HCT116 (cell line): Measurements from ENCODE around the gene CECR2. TPM values are rescaled to one million over a fixed set of nuclear protein-coding genes. Genes with fewer than 3 reads are reported as not detected.

Source experiments
- ATAC-seq: fragments of 200-7000 bp; cut with Tn5 transposase; 2 replicates; pipeline ENCODE4 v1.9.1; 2020; ENCODE audit warnings: mild to moderate bottlenecking, moderate library complexity
- BruUV-seq: library from RNA; stranded (reverse); fragments of 400-500 nt; replicated peaks from 2 replicates; lab custom pipeline; 2021; lab: Mats Ljungman, UMichigan
- CTCF ChIA-PET: fragments of 300-600 bp; sonication (Branson Sonifier 250); formaldehyde crosslinking; loops from one replicate; lab custom pipeline; 2021; ENCODE audit warnings: antibody characterized with exemption; lab: Charles Lee
- POLR2A ChIA-PET: fragments of 300-600, 350-600 bp; sonication (Branson Sonifier 250); formaldehyde crosslinking; loops from one replicate; lab custom pipeline; 2021; ENCODE audit warnings: antibody characterized with exemption; lab: Charles Lee
- RAD21 ChIA-PET, 2 experiments: fragments of 300-600 bp; sonication (Branson Sonifier 250); formaldehyde crosslinking; loops; one replicate each; lab custom pipeline; 2023; ENCODE audit warnings: low total read pairs in 2 of 2; ENCODE audit not compliant: uncharacterized antibody in 2 of 2, unreplicated experiment in 2 of 2, low non-redundant PET in 1 of 2; lab: Charles Lee
- DNase-seq: peaks from one replicate; pipeline ENCODE4 v3.0.0-alpha.2; 2010; ENCODE audit warnings: low read depth, low spot score
- H2AFZ ChIP-seq: fragments of 200-600 bp; shearing (Covaris generic), sonication (generic); 2 replicates; pipeline ENCODE4 v1.6.1; 2017; ENCODE audit warnings: low read depth, mixed run types, mixed read lengths, antibody characterized with exemption, low read length; ENCODE audit not compliant: poor library complexity, severe bottlenecking
- H3K27ac ChIP-seq: 2 replicates; pipeline ENCODE4 v1.5.1; 2012; ENCODE audit warnings: low read depth, low read length
- H3K27me3 ChIP-seq: fragments of 200-600 bp; sonication (generic); 2 replicates; pipeline ENCODE4 v1.6.1; 2016; ENCODE audit warnings: mixed run types, low read length, mixed read lengths; ENCODE audit not compliant: insufficient read depth
- H3K36me3 ChIP-seq, 2 experiments: fragments of 200-500 bp in 1 of 2; fragments of 200-600 bp in 1 of 2; sonication (Bioruptor generic) in 1 of 2; sonication (generic) in 1 of 2; 2 replicates each; pipeline versions ENCODE4 v1.5.1 to v1.6.1; 2014 to 2016; ENCODE audit warnings: low read length in 2 of 2, inconsistent platforms in 1 of 2, mixed read lengths in 1 of 2, mixed run types in 1 of 2; ENCODE audit not compliant: insufficient read depth in 2 of 2, control insufficient read depth in 1 of 2
- H3K4me1 ChIP-seq, 2 experiments: fragments of 200-600 bp in 1 of 2; sonication (generic) in 1 of 2; 2 replicates each; pipeline versions ENCODE4 v1.5.1 to v1.6.1; 2012 to 2017; ENCODE audit warnings: low read length in 2 of 2, inconsistent platforms in 1 of 2, mild to moderate bottlenecking in 1 of 2, mixed read lengths in 1 of 2, mixed run types in 1 of 2, moderate library complexity in 1 of 2; ENCODE audit not compliant: insufficient read depth in 2 of 2, control insufficient read depth in 1 of 2
- H3K4me2 ChIP-seq: fragments of 200-600 bp; sonication (generic); 2 replicates; pipeline ENCODE4 v1.6.1; 2017; ENCODE audit warnings: mixed run types, low read length, mixed read lengths
- H3K4me3 ChIP-seq, 2 experiments: fragments of 200-600 bp in 1 of 2; sonication (generic) in 1 of 2; replicated peaks in 1 of 2; 2 replicates each; pipeline ENCODE4 v1.5.1; 2011 to 2016; ENCODE audit warnings: low read length in 2 of 2, control low read depth in 1 of 2, low read depth in 1 of 2, mild to moderate bottlenecking in 1 of 2, mixed read lengths in 1 of 2, mixed run types in 1 of 2
- H3K79me2 ChIP-seq: fragments of 200-600 bp; sonication (generic); 2 replicates; pipeline ENCODE4 v1.6.1; 2017; ENCODE audit warnings: mild to moderate bottlenecking, mixed run types, low read length, moderate library complexity, mixed read lengths; ENCODE audit not compliant: insufficient read depth
- H3K9ac ChIP-seq: fragments of 200-600 bp; sonication (generic); 2 replicates; pipeline ENCODE4 v1.6.1; 2016; ENCODE audit warnings: low read length, mixed read lengths
- H3K9me2 ChIP-seq: fragments of 200-600 bp; sonication (generic), shearing (Covaris generic); 2 replicates; pipeline ENCODE4 v1.6.1; 2017; ENCODE audit warnings: mixed run types, mild to moderate bottlenecking, moderate library complexity; ENCODE audit not compliant: insufficient read depth
- H3K9me3 ChIP-seq, 2 experiments: fragments of 200-500 bp in 1 of 2; fragments of 200-600 bp in 1 of 2; sonication (Bioruptor generic) in 1 of 2; sonication (generic) in 1 of 2; 2 replicates each; pipeline ENCODE4 v1.6.1; 2014 to 2017; ENCODE audit warnings: low read length in 2 of 2, mixed read lengths in 2 of 2, inconsistent platforms in 1 of 2, low read depth in 1 of 2, mild to moderate bottlenecking in 1 of 2, mixed run types in 1 of 2, moderate library complexity in 1 of 2; ENCODE audit not compliant: control insufficient read depth in 1 of 2, insufficient read depth in 1 of 2
- H4K20me1 ChIP-seq: fragments of 200-600 bp; sonication (generic), shearing (Covaris generic); 2 replicates; pipeline ENCODE4 v1.6.1; 2017; ENCODE audit warnings: mixed run types, mild to moderate bottlenecking, moderate library complexity; ENCODE audit not compliant: insufficient read depth
- CTCF ChIP-seq, 3 experiments: fragments of 200-600 bp in 1 of 3; sonication (generic) in 1 of 3; IDR thresholded peaks in 2 of 3; conservative IDR thresholded peaks in 1 of 3; 2 replicates each; pipeline ENCODE4 v1.5.1; 2012 to 2017; ENCODE audit warnings: low read depth in 2 of 3, low read length in 2 of 3, antibody characterized with exemption in 1 of 3, borderline replicate concordance in 1 of 3, control low read depth in 1 of 3, mild to moderate bottlenecking in 1 of 3, mixed read lengths in 1 of 3, mixed run types in 1 of 3, moderate library complexity in 1 of 3; ENCODE audit not compliant: insufficient read depth in 1 of 3
- EZH2 ChIP-seq: fragments of 200-600 bp; sonication (generic); IDR thresholded peaks from 2 replicates; pipeline ENCODE4 v1.6.1; 2017; ENCODE audit warnings: antibody characterized with exemption, mixed run types
- POLR2A ChIP-seq: IDR thresholded peaks from 2 replicates; pipeline ENCODE4 v1.7.0; 2011; ENCODE audit warnings: borderline replicate concordance; ENCODE audit not compliant: insufficient read depth, insufficient read length; ENCODE audit errors: extremely low read depth
- YY1 ChIP-seq: IDR thresholded peaks from 2 replicates; pipeline ENCODE4 v1.6.1; 2011; ENCODE audit warnings: low read length, low read depth, moderate library complexity, mild to moderate bottlenecking; ENCODE audit not compliant: insufficient replicate concordance; ENCODE audit errors: extremely low read depth
- intact Hi-C: fragments of 100-400 bp; cut with micrococcal nuclease; formaldehyde crosslinking; loops from 2 replicates; pipeline ENCODE4 v1.10.0; 2022
- total RNA-seq: library from RNA; stranded (reverse); gene quantifications from one replicate; pipeline ENCODE4 v1.2.1, GENCODE V29; 2021; ENCODE audit not compliant: unreplicated experiment

The CECR2 gene
- total RNA-seq, 1 experiment from 2014 or later = 6.0 TPM

- TF ChIP-seq POLR2A (no peak), YY1 (no peak), CTCF (IDR thresholded peaks at IDR 0.05 in 2 of 3, conservative IDR thresholded peaks at IDR 0.05 in 1 of 3; ENCODE audit: borderline replicate concordance in 1 of 3, insufficient read depth in 1 of 3, low read depth in 2 of 3, low read length in 2 of 3) (peak in 1 of 3 experiments; percentile 28; a peak in 1 of 6 replicates), EZH2 (no peak)
- DNase-seq (no peak), ATAC-seq (no peak)
- H3K9ac ChIP-seq = no peak within 1 kb of the TSS
- no peak within 1 kb of the TSS for H3K4me3 ChIP-seq
- H3K9me3 ChIP-seq = no peaks in the 10 kb centered on the region
- H3K27ac ChIP-seq = no peak within 1 kb of the TSS
- ChIA-PET RAD21 (no interaction called here), CTCF (no interaction called here), POLR2A (no interaction called here)
- H2AFZ ChIP-seq = no peak within 1 kb of the TSS
- no peaks in the 10 kb centered on the region for H3K79me2 ChIP-seq
- H3K27me3 ChIP-seq = no peaks in the 10 kb centered on the region
- no peaks in the 10 kb centered on the region for H3K36me3 ChIP-seq
- H3K4me2 ChIP-seq = no peak within 1 kb of the TSS
- intact Hi-C loops = no loop called here
- H4K20me1 ChIP-seq = no peaks in the 10 kb centered on the region
- no peaks in the 10 kb centered on the region for H3K4me1 ChIP-seq
- no TSS peak for BruUV-seq
- H3K9me2 ChIP-seq = no peaks in the 10 kb centered on the region
Measured at GRCh38 chr22:17562906-17563870, 193.9 kb downstream of the CECR2 start, which contains the start of gene SLC25A18. Gene SLC25A18, plus strand, starts transcription at chr22:17563498. Its CDS starts 16,447 bp downstream, at chr22:17579945.
